IPS-NIHi7 (cell line): Measurements from ENCODE around the gene C16orf54.
A peak's percentile ranks its signal among the peaks of the same experiment; 100 is the strongest.
"Not testable (repeated sequence)": the region's sequence is repeated elsewhere in the genome, so short reads cannot be mapped to it uniquely, and the experiment has no call there.

ENCODE experiments used
- DNase-seq: peaks from one replicate; pipeline ENCODE4 v3.0.0; 2012; ENCODE audit warnings: mixed read lengths; ENCODE audit errors: extremely low spot score

Gene C16orf54, protein sequence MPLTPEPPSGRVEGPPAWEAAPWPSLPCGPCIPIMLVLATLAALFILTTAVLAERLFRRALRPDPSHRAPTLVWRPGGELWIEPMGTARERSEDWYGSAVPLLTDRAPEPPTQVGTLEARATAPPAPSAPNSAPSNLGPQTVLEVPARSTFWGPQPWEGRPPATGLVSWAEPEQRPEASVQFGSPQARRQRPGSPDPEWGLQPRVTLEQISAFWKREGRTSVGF

GRCh38 chr16:29745853-29746345 lies at the start of gene C16orf54:
Gene C16orf54, minus strand, starts transcription at chr16:29745990. Its CDS starts 1,039 bp downstream, at chr16:29744951.
- no peak for DNase-seq

- DNase-seq = no peak
Measured at GRCh38 chr16:29794231-29794710, 48.5 kb upstream of the C16orf54 start.

DNA sequence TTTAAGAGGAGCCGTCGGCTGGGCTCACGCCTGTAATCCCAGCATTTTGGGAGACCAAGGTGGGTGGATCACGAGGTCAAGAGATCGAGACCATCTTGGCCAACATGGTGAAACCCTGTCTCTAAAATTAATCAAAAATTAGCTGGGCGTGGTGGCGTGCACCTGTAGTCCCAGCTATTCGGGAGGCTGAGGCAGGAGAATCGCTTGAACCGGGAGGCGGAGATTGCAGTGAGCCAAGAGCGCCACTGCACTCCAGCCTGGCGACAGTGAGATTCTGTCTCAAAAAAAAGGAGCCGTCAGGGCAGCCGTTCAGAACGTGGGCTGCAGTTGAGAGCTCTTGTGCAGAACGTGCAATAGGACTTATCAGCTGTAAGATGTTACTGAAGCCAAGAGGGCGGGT lies 47.4 kb upstream of the C16orf54 start:
- not testable (repeated sequence) for DNase-seq

DNA sequence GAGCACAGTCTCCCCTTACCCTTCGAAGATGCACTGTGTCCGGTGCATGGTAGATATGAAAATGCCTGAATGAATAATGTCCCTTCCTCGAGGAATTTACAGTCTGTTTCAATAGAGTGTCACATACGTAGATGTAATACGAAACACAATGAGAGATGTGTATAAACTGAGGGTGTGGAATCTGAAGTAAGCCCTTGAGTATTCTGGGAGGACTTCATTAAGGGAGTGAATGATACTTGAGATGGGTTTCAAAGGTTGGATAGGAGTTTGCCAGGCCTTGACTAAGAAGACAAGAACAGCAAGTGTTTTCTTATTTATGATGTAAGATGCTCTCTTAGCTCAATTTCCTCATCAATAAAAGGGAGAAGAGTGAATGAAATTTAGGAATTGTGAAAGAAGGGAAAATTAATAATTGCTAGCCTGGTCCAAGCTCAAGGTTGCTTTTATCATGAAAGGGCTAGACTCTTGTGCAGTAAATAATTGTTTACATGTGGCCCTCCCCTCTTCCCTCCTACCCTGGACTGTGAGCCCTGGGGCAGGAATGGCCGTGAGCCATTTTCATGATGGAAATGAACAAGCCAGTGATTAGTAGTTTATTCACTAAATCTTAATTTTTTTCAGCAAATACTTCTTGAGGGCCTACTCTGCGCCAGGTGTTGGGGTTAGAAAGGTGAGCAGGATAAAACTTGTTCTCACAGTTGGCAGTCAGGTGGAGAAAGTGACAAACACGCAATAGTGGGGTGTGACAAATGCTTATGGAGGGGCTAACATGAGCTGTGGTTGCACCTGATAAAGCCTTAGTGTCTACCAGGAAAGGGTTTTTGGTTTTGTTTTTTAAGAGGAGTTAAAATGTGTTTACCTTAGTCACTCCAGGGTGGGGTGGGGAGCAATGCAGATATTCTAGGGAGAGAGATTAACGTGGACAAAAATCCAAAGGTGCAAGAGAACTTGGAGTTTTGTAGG lies 46.3 kb upstream of the C16orf54 start:
- no peak for DNase-seq

DNA sequence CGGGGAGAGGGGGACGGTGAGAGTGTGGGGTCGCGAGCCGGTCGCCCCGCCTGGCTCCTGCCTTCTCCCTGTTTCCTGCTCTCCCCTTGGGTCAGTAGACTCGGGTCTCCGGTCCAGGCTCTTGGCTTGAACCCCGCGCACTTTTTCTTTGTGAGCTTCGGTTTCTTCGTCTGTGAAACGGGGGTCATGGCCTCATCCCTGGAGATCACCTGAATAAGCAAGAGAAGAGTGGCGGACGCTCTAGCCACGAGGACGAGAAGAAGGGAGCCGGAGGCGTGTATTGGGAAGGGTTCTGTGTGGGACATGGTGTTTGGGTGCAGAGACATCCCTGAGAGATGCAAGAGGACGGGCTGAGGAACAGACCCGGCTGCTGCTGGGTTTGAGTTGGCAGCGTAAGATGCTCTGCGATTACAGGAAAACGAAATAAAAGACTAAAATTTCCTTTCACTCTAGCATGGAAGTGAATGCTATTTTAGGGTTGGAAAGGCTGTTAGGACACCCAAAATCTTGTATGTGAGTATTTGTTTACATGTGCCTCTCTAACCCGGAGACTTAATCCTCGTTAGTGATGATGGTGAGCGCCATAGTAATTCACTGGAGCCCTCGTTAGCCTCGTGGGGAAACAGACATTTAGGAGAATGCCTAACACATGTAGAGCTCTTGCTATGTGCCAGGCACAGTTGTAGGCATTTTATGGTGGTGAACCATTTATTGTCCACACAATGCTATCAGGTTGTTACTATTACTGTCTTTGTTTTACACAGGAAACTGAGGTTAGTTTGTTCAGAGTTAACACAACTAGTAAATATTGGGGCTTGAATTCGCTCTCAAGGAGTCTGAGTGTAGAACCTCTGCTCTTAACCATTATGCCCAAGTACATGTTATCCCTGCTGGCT lies 45.4 kb upstream of the C16orf54 start:
- DNase-seq = no peak

GRCh38 chr16:29790183-29790948 lies 44.6 kb upstream of the C16orf54 start, which contains the start of gene KIF22:
Gene KIF22, plus strand, starts transcription at chr16:29790751. Its CDS starts 9 bp downstream, at chr16:29790760.
- peak; percentile 99 for DNase-seq

- no peak for DNase-seq
Measured at GRCh38 chr16:29789775-29790182, 44.0 kb upstream of the C16orf54 start.

DNA sequence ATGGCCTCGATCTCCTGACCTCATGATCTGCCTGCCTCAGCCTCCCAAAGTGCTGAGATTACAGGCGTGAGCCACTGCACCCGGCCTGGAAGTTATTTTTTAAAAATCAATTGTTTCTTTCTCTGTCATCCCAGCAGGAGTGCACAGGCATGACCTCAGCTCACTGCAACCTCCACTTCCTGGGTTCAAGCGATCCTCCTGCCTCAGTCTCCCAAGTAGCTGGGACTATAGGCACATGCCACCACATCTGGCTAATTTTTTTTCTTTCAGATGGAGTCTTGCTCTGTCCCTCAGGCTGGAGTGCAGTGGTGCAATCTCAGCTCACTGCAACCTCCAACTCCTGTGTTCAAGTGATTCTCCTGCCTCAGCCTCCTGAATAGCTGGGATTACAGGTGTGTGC lies 41.4 kb upstream of the C16orf54 start:
- DNase-seq = not testable (repeated sequence)

GRCh38 chr16:29784901-29785500 lies 39.2 kb upstream of the C16orf54 start:
- peak; percentile 94 for DNase-seq

GRCh38 chr16:29784157-29784556 lies 38.4 kb upstream of the C16orf54 start:
- no peak for DNase-seq

DNA sequence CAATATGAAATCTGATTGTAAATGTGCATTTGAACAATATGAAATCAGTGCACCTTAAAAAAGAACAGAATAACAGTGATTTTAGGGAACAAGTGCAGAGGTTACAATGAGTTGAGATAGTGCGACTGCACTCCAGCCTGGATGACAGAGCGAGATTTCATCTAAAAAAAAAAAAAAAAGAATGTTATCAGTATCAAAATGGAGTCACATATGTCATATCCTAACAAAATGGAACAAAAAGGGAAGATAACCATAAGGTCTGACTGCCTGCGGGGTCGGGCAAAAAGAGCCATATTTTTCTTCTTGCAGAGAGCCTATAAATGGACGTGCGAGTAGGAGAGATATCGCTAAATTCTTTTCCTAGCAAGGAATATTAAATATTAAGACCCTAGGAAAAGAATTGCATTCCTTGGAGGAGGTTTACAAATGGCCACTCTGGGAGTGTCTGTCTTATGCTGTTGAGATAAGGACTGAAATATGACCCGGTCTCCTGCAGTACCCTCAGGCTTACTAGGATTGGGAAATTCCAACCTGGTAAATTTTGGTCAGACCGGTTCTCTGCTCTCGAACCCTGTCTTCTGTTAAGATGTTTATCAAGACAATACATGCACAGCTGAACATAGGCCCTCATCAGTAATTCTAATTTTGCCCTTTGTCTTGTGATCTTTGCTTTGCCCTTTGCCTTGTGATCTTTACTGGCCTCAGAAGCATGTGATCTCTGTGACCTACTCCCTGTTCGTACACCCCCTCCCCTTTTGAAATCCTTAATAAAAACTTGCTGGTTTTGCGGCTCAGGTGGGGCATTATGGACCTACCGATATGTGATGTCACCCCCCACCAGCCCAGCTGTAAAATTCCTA lies 37.5 kb upstream of the C16orf54 start:
- not testable (repeated sequence) for DNase-seq

DNA sequence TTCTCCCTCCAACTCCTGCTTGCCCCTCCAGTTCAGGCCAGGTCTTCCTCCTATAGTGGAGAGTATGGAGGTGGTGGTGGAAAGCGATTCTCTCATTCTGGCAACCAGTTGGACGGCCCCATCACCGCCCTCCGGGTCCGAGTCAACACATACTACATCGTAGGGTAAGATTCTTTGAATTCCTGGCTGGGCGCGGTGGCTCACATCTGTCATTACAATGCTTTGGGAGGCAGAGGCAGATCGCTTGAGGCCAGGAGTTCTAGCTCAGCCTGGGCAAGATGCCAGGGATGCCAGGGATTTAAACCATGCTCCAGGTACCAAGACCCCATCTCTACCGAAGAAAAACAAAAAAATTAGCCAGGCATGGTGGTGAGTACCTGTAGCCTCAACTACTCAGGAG lies 33.7 kb upstream of the C16orf54 start:
- no peak for DNase-seq

DNA sequence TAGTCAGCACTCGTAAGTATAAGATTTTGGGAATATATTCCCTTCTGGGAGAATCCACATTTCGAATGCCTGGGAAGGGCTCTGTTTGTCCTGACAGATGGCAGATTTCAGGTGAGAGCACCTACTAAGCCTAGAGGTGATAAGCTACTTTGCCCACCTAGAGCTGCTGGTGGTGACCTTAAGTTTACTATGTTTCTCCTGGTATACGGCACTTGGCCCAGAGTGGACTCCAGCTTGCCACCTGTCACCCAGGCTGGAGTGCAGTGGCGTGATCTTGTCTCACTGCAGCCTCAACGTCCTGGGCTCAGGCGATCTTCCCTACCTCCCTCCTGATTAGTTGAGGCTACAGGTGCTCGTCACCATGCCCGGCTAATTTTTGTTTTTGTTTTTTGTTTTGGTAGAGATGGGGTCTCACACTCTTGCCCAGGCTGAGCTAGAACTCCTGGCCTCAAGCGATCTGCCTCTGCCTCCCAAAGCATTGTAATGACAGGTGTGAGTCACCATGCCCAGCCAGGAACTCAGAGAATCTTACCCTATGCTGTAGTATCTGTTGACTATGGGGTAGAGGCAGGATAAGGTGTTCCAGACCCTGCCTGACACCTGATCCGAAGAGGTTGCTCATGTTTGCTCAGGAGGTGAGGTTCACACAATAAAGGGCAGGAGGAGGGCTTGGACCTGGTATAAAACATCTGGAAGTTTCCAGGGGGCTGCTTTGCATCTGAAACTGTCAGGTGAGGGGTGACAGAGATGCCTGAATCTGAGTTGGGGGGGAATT lies 32.0 kb upstream of the C16orf54 start, which contains the start of gene ZG16:
TSS of gene ZG16 (plus strand) at position 681 of the 775 bp plus-strand sequence. CDS start 1,011 bp downstream, outside the sequence.
- DNase-seq = no peak

DNA sequence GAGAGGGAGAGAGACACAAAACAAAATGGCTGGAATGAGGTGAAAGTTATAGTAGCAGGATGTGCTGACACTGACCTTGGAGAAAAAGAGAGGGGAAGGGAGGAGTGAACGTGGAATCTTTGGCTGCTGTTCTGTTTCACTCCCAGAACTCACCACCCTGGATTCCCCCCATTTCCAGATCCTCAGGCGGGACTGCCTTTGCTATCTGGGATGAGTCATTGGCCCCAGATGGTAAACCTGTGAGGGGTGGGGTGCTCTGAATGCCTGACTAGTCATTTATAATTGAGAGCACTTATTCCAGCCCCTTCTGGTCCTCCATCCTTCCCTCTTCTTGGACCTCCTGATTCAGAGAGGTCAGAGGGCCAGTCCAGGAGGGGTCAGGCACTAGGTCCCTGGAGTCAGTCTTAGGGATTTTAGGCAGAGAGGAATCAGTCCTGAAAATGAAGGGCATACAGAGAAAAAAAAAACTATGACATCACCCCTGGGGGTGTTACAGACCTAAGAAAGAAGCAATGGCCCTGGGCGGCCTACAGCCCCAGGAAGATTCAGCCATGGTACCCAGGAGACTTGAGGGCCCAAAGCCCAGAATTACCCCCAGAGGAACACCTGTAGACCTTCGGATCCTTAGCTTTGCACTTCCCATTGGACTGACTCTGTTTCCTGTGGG lies 30.1 kb upstream of the C16orf54 start:
- no peak for DNase-seq

DNA sequence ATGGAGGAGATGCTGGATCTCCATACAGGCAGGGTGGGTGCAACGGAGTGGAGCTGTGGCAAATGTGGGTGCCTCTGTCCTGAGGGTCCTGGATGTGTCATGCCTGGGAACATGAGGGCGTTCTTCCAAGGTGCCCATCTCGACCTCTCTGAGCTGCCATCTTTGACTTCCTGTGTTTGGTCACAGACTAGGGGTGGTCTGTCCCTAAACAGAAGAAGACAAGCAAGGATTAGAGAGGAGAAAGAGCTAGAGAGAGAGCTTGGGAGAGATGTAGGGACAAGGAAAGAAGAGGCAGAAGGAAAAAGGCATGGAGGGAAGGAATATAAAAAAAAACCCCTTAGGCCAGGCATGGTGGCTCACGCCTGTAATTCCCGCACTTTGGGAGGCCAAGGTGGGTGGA lies 28.9 kb upstream of the C16orf54 start:
- no peak for DNase-seq

DNA sequence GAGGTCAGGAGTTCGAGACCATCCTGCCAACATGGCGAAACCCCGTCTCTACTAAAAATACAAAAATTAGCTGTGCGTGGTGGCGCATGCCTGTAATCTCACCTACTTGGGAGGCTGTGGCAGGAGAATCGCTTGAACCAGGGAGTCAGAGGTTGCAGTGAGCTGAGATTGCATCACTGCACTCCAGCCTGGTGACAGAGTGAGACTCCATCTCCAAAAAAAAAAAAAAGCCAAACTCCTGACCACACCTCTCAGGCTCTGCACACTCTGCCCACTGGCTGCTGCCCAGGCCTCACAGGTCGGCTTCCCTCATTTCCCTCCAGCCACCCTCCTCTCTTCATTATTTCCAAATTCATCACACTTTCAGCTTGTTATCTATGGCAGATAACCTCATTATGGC lies 26.5 kb upstream of the C16orf54 start:
- not testable (repeated sequence) for DNase-seq

GRCh38 chr16:29770250-29770929 lies 24.6 kb upstream of the C16orf54 start:
- DNase-seq = no peak
